CD4-positive, alpha-beta T cell treated with Interleukin-17A for 4 hours (primary cell): ENCODE results near the gene ADGB.
A peak's percentile ranks its signal among the peaks of the same experiment; 100 is the strongest.

ENCODE experiments used
- DNase-seq: peaks from one replicate; pipeline ENCODE4 v3.0.0-alpha.2; 2020; ENCODE audit warnings: mixed read lengths

ADGB gene

DNA sequence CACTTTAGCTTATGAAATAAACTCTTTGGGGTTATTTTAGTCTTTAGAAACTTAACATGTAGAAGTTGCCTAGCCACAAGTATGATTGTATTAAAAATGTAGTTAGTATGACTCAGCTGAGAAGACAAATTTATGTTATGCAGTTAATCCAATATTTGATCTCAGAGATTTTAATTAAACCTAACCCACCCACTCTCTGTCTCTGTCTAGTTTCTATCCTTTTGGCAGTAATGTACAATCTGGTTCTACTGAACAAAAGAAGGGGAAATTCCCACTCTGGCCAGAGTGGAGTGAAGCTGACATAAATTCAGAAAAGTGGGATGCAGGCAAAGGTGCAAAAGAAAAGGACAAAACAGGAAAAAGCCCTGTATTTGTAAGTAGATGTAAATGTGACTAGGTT, 36.4 kb downstream of the ADGB start:
- no peak for DNase-seq

DNA sequence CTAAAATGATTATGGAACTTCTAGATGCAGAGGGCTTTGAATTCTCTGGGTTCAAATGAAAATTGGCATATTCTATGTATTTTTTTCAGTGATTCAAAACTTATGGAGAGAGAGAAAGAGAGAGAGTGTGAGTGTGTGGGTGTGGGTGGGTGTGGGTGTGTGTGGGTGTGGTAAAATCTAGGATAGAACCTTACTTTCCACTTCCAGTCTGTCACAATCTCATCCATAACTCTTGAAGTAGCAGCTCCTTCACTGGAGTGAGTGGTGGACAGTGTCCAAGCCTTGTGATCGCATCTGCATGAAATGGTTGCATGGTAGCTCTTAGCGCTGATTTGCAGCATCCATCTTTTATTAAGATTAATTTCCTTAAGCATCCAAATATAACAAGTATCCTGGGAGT, 37.7 kb downstream of the ADGB start:
- DNase-seq, result no peak

DNA sequence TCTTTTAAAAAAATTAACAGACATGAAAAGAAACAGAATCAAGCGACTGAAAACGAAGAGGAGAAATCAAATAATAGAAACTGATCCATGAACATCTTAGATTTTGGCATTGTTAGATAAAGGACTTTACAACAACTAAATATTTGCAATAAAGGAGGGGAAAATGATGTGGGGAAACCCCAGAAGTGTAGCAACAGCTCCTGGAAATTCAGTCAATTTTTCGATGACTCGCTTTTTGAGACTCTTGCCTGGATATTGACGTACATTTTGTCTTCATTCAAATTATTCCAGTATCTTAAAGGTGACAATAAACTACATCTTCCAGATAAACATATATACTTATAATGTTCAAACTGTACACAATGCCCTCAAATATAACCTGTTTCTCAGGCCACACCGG, 44.1 kb downstream of the ADGB start:
- no peak for DNase-seq

DNA sequence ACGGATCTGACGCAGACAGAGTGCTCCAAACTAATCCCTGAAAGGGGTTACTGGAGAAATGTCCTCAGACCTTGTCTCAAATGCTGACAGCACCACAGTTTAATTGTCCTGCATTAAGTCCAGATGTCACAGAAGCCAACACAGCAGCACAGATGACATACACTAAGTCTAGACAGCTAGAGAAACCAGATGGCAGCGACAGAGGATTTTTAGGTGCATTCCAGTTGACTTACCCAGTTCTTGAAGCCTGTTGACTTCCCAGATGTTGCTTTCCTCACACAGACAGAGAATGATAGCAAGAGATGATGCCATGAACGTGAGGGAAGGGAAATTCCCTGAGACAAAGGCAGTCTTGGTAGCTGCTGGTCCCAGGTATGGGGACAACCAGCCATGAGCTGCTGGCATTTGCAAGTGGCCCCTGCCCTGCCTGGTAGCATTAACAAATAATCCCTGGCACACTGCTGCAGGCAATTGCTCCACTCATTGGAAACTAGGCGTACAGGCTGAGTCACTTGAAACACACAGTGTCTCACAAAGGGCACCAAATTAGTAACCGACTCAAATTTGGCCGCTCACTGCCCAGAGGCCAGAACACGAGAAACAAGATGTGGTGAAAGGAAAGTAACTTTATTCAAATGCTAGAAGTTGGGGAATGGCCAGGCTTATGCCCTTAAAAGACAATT, 52.2 kb downstream of the ADGB start:
- no peak for DNase-seq

DNA sequence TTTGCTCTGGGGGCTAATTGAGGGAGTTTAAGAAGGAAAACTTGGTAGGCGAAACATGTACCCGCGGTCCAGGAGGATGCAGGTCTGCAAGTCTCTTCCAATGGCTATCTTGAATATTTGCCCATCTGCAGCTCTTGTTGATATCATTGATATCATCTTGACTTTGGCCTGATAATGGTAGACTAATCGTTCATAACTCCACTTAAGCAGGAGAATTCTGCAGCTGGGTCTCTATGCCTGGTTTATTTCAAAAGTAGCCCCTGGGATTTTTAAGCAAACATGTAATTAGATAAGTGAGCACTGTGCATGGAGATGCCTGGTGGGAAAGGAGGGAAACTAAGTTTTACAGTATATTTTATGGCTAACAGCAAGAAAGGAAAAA, 52.7 kb downstream of the ADGB start:
- DNase-seq, result no peak

DNA sequence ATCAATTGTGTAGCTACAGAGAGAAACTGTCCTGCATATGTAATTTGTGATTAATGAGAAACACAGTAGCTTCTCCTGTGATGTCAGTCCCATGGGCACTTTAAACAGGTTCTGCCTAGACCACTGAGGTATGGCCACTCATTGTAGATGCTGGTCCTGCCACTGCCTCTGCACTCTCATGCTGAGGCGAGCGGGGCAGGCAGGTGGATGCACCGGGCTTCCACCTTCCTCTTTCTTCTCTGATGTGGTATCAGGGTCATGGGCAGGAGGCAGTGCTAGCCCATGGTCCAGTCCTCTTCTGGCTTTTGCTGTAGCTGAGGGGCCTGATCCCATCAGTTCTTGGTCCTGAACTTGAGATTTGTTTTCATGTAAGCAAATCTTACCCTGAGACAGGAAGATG, 58.7 kb downstream of the ADGB start:
- DNase-seq, result no peak

DNA sequence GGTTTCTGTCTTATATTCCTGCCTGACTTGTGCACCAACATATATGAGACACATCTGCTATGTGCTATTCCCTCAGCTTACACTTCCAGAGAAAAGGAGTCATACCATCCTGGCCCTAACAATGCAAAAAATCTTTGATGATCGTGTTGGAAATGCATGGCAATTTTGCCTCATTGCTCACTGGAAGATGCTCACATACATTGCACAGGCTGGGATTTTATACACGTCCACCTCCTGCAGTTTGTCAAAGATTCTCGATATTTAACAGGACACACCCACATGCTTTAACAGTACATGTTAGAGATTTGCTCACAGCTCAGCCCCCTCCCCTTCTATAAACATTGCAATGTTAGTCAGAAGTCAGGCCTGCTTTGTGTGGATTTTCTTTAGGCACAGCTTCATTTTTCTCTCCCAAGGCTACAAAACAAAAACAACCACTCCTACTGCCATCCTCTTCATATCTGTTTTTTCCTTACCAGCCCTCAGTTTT, 66.1 kb downstream of the ADGB start:
- no peak for DNase-seq

DNA sequence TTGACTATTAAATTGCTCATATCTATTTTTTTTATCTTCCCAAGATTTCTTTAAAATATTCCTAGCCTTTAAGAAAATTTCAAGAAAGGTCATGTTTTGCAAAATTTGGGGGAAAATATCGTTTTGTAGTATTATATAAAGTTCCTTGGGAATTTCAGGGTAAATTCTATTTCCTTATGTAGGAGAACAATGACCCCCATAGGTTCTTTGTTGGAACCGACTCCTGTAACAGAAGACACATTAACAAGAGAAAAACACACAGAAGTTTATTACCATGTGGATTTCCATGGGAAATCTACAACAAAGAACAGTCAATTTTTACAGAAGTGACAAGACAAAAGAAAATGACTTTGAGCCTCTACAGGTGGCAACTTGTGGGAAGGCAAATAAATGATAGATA, 68.1 kb downstream of the ADGB start:
- no peak for DNase-seq

DNA sequence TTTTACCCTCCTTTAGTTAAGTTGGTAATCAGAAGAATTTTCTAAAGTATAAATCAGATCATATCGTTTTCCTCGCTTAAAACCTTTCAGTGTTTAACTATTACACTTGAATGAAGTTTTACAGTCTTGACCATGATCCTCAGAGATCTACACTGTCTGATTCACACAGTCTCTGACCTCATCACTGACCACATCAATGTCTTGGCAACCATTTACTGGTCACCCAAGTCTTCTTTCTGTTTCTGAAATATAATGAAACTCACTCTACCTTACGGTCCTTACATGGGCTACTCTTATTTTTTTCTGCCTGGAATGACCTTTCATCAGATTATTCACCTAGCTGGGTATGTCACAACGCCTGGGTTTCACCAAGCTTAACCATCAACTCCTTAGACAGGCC, 71.4 kb downstream of the ADGB start:
- no peak for DNase-seq

DNA sequence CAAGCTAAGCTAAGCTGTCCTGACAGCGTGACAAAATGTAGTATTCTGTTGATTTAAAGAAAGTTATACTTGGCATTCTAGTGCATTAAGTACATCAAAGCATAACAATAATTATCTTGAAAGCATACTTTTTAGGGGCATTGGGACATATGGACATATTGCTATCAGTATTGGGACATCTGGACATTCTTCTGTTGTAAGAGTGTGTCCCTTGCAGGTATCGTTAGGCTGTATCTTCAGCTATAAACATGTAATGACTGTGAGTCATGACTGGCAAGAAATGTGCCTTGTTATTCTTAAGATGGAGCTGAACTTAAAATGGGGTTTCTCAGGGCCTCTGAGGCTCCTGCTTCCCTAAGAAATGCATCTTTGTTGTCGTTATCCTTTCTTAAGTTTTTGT, 74.3 kb downstream of the ADGB start:
- no peak for DNase-seq

DNA sequence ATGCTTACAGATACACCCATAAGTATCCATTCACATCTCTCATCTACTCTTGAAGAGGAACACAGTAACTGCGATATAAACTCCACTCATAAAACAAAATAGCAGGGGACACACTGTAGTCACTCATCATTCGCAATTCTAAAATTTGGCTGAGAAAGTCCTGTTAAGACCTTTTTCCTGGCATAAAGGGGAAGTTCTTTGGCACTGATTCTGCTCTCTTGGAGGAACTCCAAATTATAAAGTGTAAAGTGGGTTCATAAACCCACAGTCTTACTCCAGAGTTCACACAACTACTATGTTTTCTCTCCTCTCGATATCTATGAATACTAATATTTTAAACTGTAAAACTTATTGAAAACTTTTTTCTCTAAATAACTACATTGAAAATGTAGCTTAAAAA, 80.6 kb downstream of the ADGB start:
- no peak for DNase-seq

DNA sequence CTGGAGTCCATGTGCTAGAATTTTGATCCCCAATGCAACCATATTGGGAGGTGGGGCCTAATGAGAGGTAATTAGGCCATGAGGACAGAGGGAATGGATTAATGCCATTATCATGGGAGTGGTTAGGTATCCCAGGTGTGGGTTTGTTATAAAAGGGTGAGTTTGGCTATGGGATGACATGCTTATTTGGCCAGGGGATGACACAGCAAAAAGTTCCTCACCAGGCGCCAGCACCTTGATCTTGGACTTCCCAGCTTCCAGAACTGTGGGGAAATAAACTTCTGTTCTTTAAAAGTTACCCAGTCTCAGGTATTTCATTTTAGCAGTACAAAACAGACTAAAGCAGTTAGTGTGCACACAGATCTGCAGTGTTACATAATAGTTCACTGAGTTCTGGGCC, 84.1 kb downstream of the ADGB start:
- no peak for DNase-seq

DNA sequence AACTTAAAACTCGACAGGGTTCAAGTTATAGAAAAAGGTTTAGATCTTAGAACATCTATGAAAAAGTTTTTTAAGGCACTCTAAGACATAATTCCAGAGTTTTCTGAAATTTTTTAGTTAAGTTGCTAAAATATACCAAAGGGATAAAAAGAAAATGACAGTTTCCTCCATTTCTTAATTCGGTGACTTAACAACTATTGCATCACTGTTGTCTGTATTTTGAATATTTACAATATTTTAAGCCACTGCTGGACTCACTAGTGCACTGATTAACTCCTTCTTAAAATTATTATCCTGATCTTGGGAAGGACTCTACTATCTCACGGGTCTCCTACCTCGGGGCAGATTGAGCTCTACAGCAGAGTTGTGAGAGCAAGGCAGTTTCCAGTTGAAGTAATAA, 91.0 kb downstream of the ADGB start:
- no peak for DNase-seq

DNA sequence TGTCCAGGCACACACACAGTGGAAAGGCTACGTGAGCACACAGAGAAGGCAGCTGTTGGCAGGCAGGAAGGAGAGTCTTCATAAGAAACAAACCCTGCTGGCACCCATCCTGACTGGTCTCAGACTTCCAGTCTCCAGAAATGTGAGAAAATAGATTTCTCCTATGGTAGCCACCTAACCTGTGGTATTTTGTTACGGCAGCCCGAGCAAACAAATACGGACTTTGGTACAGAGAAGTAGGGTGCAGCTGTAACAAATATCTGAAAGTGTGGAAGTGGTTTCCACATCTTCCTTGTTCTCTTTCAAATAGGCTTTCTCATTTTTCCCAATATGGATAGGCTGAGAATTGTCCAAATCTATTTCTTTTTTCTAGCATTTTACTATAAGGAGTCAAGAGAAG, 94.6 kb downstream of the ADGB start:
- no peak for DNase-seq

DNA sequence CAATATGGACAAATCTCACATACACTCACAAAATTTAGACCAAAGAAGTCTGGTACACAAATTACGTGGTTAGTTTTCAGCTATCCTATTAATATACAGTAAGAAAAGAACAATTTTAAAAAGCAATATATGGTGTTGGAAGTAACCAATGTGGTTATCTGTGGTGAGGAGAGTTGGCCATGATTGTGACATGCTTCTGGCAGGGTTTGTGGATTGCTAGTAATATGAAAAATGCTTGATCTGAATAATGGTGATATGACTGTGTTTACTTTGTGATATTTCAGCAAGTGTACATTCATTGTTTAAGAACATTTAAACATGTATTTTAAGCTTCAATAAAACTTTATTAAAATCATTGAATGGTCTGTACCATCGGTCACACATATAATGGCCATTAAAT, 99.1 kb downstream of the ADGB start:
- no peak for DNase-seq

DNA sequence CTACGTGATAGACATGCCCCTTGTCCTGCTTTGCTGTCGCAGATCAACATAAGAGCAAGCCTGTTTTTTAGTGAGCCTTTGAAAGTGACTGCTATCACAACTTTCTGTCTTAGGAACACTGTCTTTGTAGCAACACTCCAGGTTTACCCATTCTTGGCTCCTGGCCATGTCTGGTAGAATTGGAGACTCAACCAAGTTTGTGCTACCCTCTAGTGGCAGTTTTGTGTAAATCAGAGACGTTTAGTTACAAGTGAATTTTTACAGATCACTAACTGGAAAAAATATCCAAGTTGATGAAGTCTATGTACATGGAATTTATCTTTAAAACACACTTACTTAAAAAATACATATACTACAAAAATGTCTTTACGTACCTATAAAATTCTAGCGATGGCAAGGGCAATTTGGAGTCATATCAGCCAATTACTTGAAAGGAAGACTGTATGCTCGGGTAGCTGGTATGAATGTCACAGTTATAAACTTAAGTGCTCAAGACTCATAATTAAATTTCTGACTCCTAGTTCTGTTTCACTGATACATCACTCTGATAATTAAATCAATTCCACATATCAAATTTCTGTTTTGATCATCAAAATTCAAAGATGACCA, 101.4 kb downstream of the ADGB start:
- peak; percentile 37 for DNase-seq

DNA sequence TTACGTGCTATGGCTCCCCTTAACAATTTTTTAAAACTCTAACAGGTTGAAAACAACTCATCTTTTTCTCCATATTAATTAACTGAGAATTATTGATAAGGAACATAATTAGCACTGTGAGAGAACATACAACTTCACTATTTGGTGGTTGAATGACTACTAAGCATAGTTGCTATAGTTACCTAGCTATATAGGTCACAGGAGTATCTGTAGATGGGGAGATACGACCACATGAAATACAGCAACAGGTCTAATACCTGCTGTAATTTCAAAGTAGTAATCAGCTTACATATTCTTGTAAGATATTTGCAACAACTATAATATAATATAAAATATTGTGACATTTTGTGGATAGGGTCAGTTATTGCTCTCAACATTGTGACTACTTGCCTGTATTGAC, 102.9 kb downstream of the ADGB start:
- no peak for DNase-seq

DNA sequence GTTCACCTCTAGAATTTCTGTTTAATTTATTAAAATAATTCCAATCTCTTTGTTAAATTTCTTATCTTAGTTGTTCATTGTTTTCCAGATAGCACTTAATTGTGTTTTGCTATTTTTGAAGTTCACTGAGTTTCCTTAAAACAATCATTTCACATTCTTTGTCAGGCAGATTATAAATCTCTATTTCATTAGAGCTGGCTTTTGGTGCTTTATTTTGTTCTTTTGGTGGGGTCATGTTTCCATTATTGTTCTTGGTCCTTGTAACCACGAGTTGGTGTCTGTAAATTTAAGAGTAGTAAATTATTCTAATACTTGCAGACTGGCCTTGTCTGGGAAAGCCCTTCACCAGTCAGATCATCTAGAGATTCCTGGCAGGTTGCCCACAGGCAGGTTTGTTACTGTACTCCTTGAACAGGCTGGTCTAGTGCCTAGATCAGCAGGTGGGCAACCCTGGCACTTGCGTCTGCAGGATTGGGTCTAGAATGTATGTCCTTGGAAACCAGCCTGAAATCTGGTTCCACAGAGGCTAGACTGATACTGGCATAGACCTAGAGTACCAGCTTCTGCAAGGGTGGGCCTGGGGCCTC, 110.4 kb downstream of the ADGB start:
- no peak for DNase-seq

DNA sequence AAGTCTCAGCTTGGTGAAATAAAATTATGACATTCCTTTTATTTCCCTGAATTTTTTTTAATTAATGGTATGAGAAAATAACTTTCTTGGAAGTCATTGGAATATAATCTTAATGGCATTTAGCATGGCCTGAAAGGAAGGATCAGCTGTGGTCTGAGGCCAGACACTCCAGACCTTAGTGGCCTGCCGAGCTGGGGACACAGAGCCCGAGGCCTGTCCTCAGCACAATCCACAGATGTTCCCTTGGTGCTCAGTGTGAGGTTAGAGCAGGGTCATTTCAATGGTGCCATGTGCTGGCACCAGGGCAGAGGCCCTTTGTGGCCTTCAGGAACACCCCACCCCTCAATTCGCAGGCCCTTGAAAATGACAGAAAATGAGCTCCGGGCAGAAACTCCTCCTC, 120.6 kb downstream of the ADGB start:
- no peak for DNase-seq

DNA sequence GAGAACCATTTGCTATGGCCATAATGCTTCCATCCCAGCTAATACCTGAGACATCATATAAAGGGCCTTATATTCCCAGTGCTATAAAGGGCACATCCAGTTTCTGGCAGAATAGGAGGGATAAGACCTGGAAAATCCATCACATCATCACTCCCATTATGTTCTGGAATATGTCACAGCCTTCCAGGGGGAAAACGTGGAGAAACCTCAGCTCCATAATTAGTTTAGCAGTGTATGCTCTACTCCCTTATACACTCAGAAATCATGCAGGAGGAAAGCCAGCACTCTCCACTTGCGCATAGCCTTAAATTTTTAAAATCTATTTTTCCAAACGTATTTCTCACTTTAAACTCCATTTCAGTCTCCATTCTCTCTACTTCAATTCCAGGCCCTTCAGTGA, 140.9 kb downstream of the ADGB start:
- no peak for DNase-seq

DNA sequence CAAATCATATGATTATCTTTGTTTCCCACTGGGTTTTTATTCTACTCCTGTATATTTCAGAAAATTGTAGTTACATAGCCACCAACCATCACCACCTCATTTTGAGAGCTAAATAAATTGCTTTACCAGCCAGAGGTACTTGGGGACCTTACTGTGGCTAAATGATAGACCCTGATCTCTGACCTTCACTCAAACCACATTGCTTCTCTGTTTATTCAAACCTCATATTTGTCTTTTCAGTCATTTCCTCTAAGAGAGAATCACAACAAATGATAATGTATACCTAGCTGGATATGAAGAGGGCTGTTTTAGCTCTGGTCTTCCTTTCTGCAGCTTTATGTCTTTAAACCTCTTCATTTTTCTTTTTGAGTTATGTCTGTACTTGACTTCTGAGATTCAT, 142.8 kb downstream of the ADGB start:
- no peak for DNase-seq

DNA sequence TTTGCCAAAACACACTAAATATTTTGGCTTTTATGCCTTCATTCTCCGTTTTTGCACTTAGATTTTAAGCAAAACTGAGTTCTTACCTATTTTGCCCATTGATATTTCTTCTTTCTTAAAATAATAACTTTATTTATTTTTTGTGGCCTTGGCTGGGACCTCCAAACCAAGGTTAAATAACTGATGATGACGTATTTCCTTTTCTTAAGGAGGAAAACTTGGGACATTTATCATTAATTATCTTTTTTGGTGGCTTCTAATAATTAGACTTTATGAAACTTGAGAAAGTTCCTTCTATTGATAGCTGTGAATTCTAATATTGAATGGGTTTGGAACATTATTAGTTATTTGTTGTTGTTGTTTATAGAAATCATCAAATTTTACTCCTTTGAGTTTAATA, 154.5 kb downstream of the ADGB start:
- no peak for DNase-seq

DNA sequence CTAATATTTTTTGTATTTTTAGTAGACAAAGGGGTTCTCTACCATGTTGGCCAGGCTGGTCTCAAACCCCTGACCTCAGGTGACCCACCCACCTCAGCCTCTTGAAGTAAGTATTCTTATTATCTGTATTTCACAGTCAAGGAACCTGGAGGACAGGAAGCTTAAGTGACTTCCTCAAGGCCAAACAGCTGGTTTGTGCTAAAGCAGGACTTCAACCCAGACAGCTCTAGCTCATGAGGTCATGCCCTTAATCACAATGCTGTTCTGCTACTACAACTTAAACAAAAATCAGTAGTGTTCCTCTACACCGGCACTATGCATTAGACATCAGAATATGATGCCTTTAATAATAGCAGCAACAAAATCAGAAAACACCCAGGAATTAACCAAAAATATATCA, 168.9 kb downstream of the ADGB start:
- no peak for DNase-seq

DNA sequence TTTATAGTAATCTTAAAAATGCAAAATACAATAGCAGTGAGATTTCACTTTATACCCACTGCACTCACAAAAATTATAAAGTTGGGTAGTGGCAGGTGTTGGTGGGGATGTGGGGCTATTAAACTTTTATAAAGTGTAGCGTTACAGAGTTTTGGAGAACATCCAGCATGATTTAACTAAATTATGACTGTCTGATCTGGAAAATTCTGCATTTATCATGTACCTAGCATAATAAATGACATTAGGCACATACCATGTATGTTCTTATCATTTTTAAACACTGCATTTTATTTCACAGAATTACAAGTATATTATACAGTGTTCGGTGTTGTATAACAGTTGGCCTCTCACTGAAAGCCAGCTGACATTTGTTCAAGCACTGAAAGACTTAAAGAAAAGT, 169.9 kb downstream of the ADGB start:
- no peak for DNase-seq
